ENCODE measurements around the gene LRRC14B. TPM values are rescaled to one million over a fixed set of nuclear protein-coding genes. Genes with fewer than 3 reads are reported as not detected.
A peak's percentile ranks its signal among the peaks of the same experiment; 100 is the strongest.
"Not testable (repeated sequence)": the region's sequence is repeated elsewhere in the genome, so short reads cannot be mapped to it uniquely, and the experiment has no call there.

Gene LRRC14B
- total and polyA plus RNA-seq, 2 donors (not counting 1 experiment from before 2014, with no cell fraction given), result not detected

- Histone ChIP-seq H3K27me3 (ENCODE audit: control insufficient read depth, insufficient read depth, low read length) (peaks cover 4% of the 10 kb centered on the region), H3K4me2 (ENCODE audit: extremely low read depth, insufficient read depth, low read length) (no peak overlapping the region), H3K9ac (ENCODE audit: insufficient read depth, low read length) (no peak overlapping the region), H3K9me3 (ENCODE audit: control insufficient read depth, insufficient read depth, low read depth, low read length) (no peaks in the 10 kb centered on the region), H4K20me1 (ENCODE audit: control insufficient read depth, extremely low read depth, insufficient read depth, low read length) (no peaks in the 10 kb centered on the region), H3K36me3 (ENCODE audit: control insufficient read depth, insufficient read depth, low read length) (no peaks in the 10 kb centered on the region), H3K4me3 (replicated peaks in 1 of 4; ENCODE audit: control extremely low read depth in 1 of 4, insufficient read depth in 1 of 4, low read depth in 3 of 4, low read length in 4 of 4) (no peak overlapping the region), H3K4me1 (ENCODE audit: control insufficient read depth, extremely low read depth, insufficient read depth, low read length) (no peaks in the 10 kb centered on the region), H3K27ac (ENCODE audit: insufficient read depth, low read length) (no peak overlapping the region), H2AFZ (ENCODE audit: low read length) (no peak overlapping the region), H3K79me2 (ENCODE audit: control insufficient read depth, insufficient read depth, low read length) (no peaks in the 10 kb centered on the region)
- TF ChIP-seq EZH2 (IDR thresholded peaks at IDR 0.05; ENCODE audit: low read length, missing control alignments) (no peak), CTCF (conservative IDR thresholded peaks at IDR 0.05 in 1 of 2, IDR thresholded peaks at IDR 0.05 in 1 of 2; ENCODE audit: low read depth in 1 of 2, low read length in 2 of 2) (peak in 1 of 2 donors; percentile 13)
- DNase-seq (ENCODE audit: low read depth in 2 of 2), result no peak
These were observed 4.3 kb downstream of the LRRC14B start for GRCh38 chr5:195401-196160.

- H3K27ac ChIP-seq (ENCODE audit: insufficient read depth, low read length), result no peak overlapping the region
- no peaks in the 10 kb centered on the region for H3K36me3 ChIP-seq (ENCODE audit: control insufficient read depth, insufficient read depth, low read length)
- no peak for DNase-seq (ENCODE audit: low read depth in 2 of 2)
- H3K4me1 ChIP-seq (ENCODE audit: control insufficient read depth, extremely low read depth, insufficient read depth, low read length), result no peaks in the 10 kb centered on the region
- no peak overlapping the region for H3K9ac ChIP-seq (ENCODE audit: insufficient read depth, low read length)
- no peaks in the 10 kb centered on the region for H4K20me1 ChIP-seq (ENCODE audit: control insufficient read depth, extremely low read depth, insufficient read depth, low read length)
- no peak overlapping the region for H2AFZ ChIP-seq (ENCODE audit: low read length)
- peaks cover 4% of the 10 kb centered on the region for H3K27me3 ChIP-seq (ENCODE audit: control insufficient read depth, insufficient read depth, low read length)
- no peak overlapping the region for H3K4me2 ChIP-seq (ENCODE audit: extremely low read depth, insufficient read depth, low read length)
- TF ChIP-seq EZH2 (IDR thresholded peaks at IDR 0.05; ENCODE audit: low read length, missing control alignments) (no peak), CTCF (conservative IDR thresholded peaks at IDR 0.05 in 1 of 2, IDR thresholded peaks at IDR 0.05 in 1 of 2; ENCODE audit: low read depth in 1 of 2, low read length in 2 of 2) (no peak)
- no peak overlapping the region for H3K4me3 ChIP-seq (replicated peaks in 1 of 4; ENCODE audit: control extremely low read depth in 1 of 4, insufficient read depth in 1 of 4, low read depth in 3 of 4, low read length in 4 of 4)
- H3K9me3 ChIP-seq (ENCODE audit: control insufficient read depth, insufficient read depth, low read depth, low read length), result no peaks in the 10 kb centered on the region
- no peaks in the 10 kb centered on the region for H3K79me2 ChIP-seq (ENCODE audit: control insufficient read depth, insufficient read depth, low read length)
These were observed 5.1 kb downstream of the LRRC14B start for GRCh38 chr5:196350-196749.

DNA sequence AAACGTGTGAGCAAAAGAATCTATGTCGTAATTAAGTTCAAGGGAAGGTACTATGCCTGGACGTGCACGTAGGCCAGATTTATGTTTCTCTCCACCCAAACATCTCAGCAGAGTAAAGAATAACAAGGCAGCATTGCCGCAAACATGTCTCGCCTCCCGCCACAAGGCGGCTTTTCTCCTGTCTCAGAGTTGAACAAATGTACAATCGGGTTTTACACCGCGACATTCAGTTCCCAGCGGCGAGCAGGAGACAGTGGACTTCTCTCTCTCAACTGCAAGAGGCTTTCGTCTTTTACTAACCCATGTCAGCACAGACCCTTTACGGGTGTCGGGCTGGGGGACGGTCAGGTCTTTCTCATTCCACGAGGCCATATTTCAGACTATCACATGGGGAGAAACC lies 5.7 kb downstream of the LRRC14B start:
- peak in 1 of 2 donors; percentile 35 for DNase-seq (ENCODE audit: low read depth in 2 of 2)
- H4K20me1 ChIP-seq (ENCODE audit: control insufficient read depth, extremely low read depth, insufficient read depth, low read length); H3K27me3 ChIP-seq (ENCODE audit: control insufficient read depth, insufficient read depth, low read length); H3K4me1 ChIP-seq (ENCODE audit: control insufficient read depth, extremely low read depth, insufficient read depth, low read length); H3K9ac ChIP-seq (ENCODE audit: insufficient read depth, low read length); H3K4me3 ChIP-seq (replicated peaks in 1 of 4; ENCODE audit: control extremely low read depth in 1 of 4, insufficient read depth in 1 of 4, low read depth in 3 of 4, low read length in 4 of 4); H3K4me2 ChIP-seq (ENCODE audit: extremely low read depth, insufficient read depth, low read length); H3K79me2 ChIP-seq (ENCODE audit: control insufficient read depth, insufficient read depth, low read length); H2AFZ ChIP-seq (ENCODE audit: low read length); H3K9me3 ChIP-seq (ENCODE audit: control insufficient read depth, insufficient read depth, low read depth, low read length); H3K36me3 ChIP-seq (ENCODE audit: control insufficient read depth, insufficient read depth, low read length); H3K27ac ChIP-seq (ENCODE audit: insufficient read depth, low read length): not testable (repeated sequence)
- peak in 1 of 2 donors; percentile 5 for TF ChIP-seq CTCF (conservative IDR thresholded peaks at IDR 0.05 in 1 of 2, IDR thresholded peaks at IDR 0.05 in 1 of 2; ENCODE audit: low read depth in 1 of 2, low read length in 2 of 2)
